HepG2 (cell line): Measurements from ENCODE around the gene TMEM135. TPM values are rescaled to one million over a fixed set of nuclear protein-coding genes. Genes with fewer than 3 reads are reported as not detected.

ENCODE experiments used
- ATAC-seq: fragments of 200-7000 bp; cut with Tn5 transposase; 3 replicates; pipeline ENCODE4 v1.9.1; 2020; ENCODE audit warnings: mild to moderate bottlenecking, moderate library complexity
- BruUV-seq: library from RNA; stranded (reverse); fragments of 400-500 nt; replicated peaks from 2 replicates; lab custom pipeline; 2021; lab: Mats Ljungman, UMichigan
- CTCF ChIA-PET: fragments of 300-600 bp; formaldehyde crosslinking; extraction: SDS; loops from one replicate; lab custom pipeline; 2021; ENCODE audit warnings: low total read pairs, inconsistent platforms, low intra/inter-chr PET ratio; lab: Yijun Ruan, JAX
- POLR2A ChIA-PET: fragments of 350-600 bp; sonication (Branson Sonifier 250); formaldehyde crosslinking; loops from one replicate; lab custom pipeline; 2020; ENCODE audit warnings: antibody characterized with exemption, inconsistent platforms; lab: Yijun Ruan, JAX
- DNase-seq: peaks from one replicate; pipeline ENCODE4 v3.0.0-alpha.2; 2015; ENCODE audit warnings: low spot score
- FAIRE-seq: peaks from 3 replicates; lab custom pipeline; 2011; peaks lifted over from hg19 to GRCh38; lab: Jason Lieb, UNC
- H2AFZ ChIP-seq: one replicate; pipeline ENCODE4 v1.6.1; 2011; ENCODE audit warnings: low read length, inconsistent platforms
- H3K27ac ChIP-seq: fragments of 300-600 bp; 3 replicates; pipeline ENCODE4 v1.8.0; 2011; ENCODE audit warnings: mixed run types, mild to moderate bottlenecking, mixed read lengths, low read length, inconsistent platforms; ENCODE audit not compliant: insufficient read depth; ENCODE audit errors: extremely low read length
- H3K27me3 ChIP-seq, 2 experiments: fragments of 200-600 bp in 1 of 2; 2 replicates in 1 of 2; 3 replicates in 1 of 2; pipeline versions ENCODE4 v1.6.0 to v1.8.0; 2011; ENCODE audit warnings: low read length in 2 of 2, mild to moderate bottlenecking in 2 of 2, moderate library complexity in 2 of 2, inconsistent platforms in 1 of 2; ENCODE audit not compliant: insufficient read depth in 2 of 2, control insufficient read depth in 1 of 2
- H3K36me3 ChIP-seq, 2 experiments: fragments of 200-600 bp in 1 of 2; replicated peaks in 1 of 2; 2 replicates in 1 of 2; 3 replicates in 1 of 2; pipeline versions ENCODE4 v1.5.1 to v1.8.0; 2011; ENCODE audit warnings: low read length in 2 of 2, inconsistent platforms in 1 of 2; ENCODE audit not compliant: insufficient read depth in 2 of 2, control insufficient read depth in 1 of 2
- H3K4me1 ChIP-seq: 2 replicates; pipeline ENCODE4 v1.5.1; 2012; ENCODE audit warnings: low read length, inconsistent platforms; ENCODE audit not compliant: insufficient read depth
- H3K4me2 ChIP-seq: 2 replicates; pipeline ENCODE4 v1.6.0; 2011; ENCODE audit warnings: low read depth, low read length, inconsistent platforms
- H3K4me3 ChIP-seq, 3 experiments: fragments of 200-600 bp in 1 of 3; sonication (generic), shearing (Covaris generic) in 1 of 3; replicated peaks in 1 of 3; 2 replicates each; pipeline ENCODE4 v1.5.1; 2011 to 2016; ENCODE audit warnings: low read length in 3 of 3, inconsistent platforms in 2 of 3, low read depth in 2 of 3, mild to moderate bottlenecking in 2 of 3, control low read depth in 1 of 3, mixed read lengths in 1 of 3; ENCODE audit not compliant: insufficient read depth in 1 of 3
- H3K79me2 ChIP-seq: one replicate; pipeline ENCODE4 v1.6.1; 2011; ENCODE audit warnings: low read length, inconsistent platforms; ENCODE audit not compliant: insufficient read depth
- H3K9ac ChIP-seq: 2 replicates; pipeline ENCODE4 v1.6.0; 2011; ENCODE audit warnings: mild to moderate bottlenecking, low read depth, low read length, inconsistent platforms; ENCODE audit not compliant: insufficient read depth
- H3K9me3 ChIP-seq: 2 replicates; pipeline ENCODE4 v1.5.1; 2012; ENCODE audit warnings: mild to moderate bottlenecking, low read length
- H4K20me1 ChIP-seq: 2 replicates; pipeline ENCODE4 v1.6.0; 2011; ENCODE audit warnings: inconsistent platforms, mild to moderate bottlenecking, low read length, moderate library complexity; ENCODE audit not compliant: insufficient read depth
- DPF2 ChIP-seq: sonication (generic); formaldehyde crosslinking; IDR thresholded peaks from 2 replicates; pipeline ENCODE4 v1.4.0; 2020; ENCODE audit warnings: mild to moderate bottlenecking, low read depth, missing genetic modification reagents, borderline replicate concordance
- MEIS2 ChIP-seq: sonication (generic); formaldehyde crosslinking; IDR thresholded peaks from 2 replicates; pipeline ENCODE4 v1.9.0; 2021; ENCODE audit warnings: mild to moderate bottlenecking, missing genetic modification reagents
- NCOA1 ChIP-seq: sonication (generic); formaldehyde crosslinking; IDR thresholded peaks from 2 replicates; pipeline ENCODE4 v1.9.0; 2021; ENCODE audit warnings: missing genetic modification reagents
- ZNF207 ChIP-seq: fragments of 450-650 bp; IDR thresholded peaks from 2 replicates; pipeline ENCODE4 v1.6.1; 2016; ENCODE audit warnings: antibody characterized with exemption, borderline replicate concordance
- WGBS: methylation state at CpG from one replicate; pipeline ENCODE4 v1.1.6; 2017; ENCODE audit warnings: low lambda C conversion rate; 5-methylcytosine and 5-hydroxymethylcytosine counted together
- in situ Hi-C: cut with HindIII; loops from 2 replicates; pipeline ENCODE4 v1.10.0; 2017; ENCODE audit warnings: low pct_unique_long_range_greater_than_20kb; ENCODE audit not compliant: extremely low pct_ligation_motif_present
- intact Hi-C: fragments of 100-400 bp; cut with micrococcal nuclease; formaldehyde crosslinking; loops from one replicate; pipeline ENCODE4 v1.10.0; 2022; ENCODE audit not compliant: unreplicated experiment
- polyA plus RNA-seq, 8 experiments: library from polyadenylated mRNA; depleted of rRNA in 3 of 8; stranded (reverse) in 7 of 8; unstranded in 1 of 8; fragments of >200 nt; fragmentation: Illumina TruSeq in 4 of 8; extraction: Trizol in 4 of 8; gene quantifications; 2 replicates each; pipeline versions ENCODE4 v1.2.1 to v1.2.3, GENCODE V29; 2011 to 2016; ENCODE audit warnings: low read depth in 4 of 8, missing spikeins in 1 of 8, mixed read lengths in 1 of 8; ENCODE audit not compliant: insufficient read depth in 1 of 8
- total RNA-seq, 5 experiments: library from RNA; depleted of rRNA; stranded (reverse); fragments of >200 nt; fragmentation: Illumina TruSeq; extraction: Trizol; gene quantifications; 2 replicates each; pipeline ENCODE4 v1.2.3, GENCODE V29; 2016; ENCODE audit warnings: low read depth in 1 of 5
- TF ChIP-seq, protein P1 (sequence below): sonication (generic); formaldehyde crosslinking; IDR thresholded peaks from 2 replicates; pipeline ENCODE4 v1.5.1; 2020; ENCODE audit warnings: mild to moderate bottlenecking, moderate library complexity, missing genetic modification reagents
- TF ChIP-seq, protein P2 (sequence below): sonication (generic); formaldehyde crosslinking; IDR thresholded peaks from 2 replicates; pipeline ENCODE4 v1.4.0; 2020; ENCODE audit warnings: missing genetic modification reagents
- TF ChIP-seq, protein P3 (sequence below): sonication (generic); formaldehyde crosslinking; IDR thresholded peaks from one replicate; pipeline ENCODE4 v1.5.1; 2020; ENCODE audit warnings: mild to moderate bottlenecking, missing genetic modification reagents; ENCODE audit errors: not compliant biosample characterization

TMEM135 gene
- total and polyA plus RNA-seq, 2 of the 13 experiments (the other 11 are each of a cell fraction or from before 2014, with no cell fraction given), result 36.6 to 88.9 TPM

DNA sequence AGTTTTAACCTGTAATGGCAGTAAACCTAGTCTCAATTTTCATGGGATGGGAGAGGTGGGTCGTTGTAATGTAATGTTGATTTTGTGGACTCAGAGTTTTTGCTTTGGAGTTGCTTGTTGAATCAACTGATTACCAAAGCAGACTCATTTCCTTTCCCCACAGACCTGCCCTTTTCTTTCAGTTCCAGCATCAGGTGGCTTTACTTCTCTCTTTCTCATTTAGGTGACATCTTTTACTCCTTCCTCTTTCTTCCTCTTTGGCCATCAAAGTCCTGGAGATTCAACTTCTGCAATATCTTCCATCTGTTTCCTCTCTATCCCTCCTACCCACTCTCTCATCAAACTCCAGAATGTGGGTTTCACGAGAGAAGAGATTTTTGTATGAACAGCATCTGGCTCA is 313.9 kb downstream of the TMEM135 start:
- WGBS, result 29% methylated on average over 2 of the region's 2 CpGs
- TF ChIP-seq, protein P1, sequence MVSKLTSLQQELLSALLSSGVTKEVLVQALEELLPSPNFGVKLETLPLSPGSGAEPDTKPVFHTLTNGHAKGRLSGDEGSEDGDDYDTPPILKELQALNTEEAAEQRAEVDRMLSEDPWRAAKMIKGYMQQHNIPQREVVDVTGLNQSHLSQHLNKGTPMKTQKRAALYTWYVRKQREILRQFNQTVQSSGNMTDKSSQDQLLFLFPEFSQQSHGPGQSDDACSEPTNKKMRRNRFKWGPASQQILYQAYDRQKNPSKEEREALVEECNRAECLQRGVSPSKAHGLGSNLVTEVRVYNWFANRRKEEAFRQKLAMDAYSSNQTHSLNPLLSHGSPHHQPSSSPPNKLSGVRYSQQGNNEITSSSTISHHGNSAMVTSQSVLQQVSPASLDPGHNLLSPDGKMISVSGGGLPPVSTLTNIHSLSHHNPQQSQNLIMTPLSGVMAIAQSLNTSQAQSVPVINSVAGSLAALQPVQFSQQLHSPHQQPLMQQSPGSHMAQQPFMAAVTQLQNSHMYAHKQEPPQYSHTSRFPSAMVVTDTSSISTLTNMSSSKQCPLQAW (CRISPR knock-in tag), result no peak
- TF ChIP-seq, protein P2, sequence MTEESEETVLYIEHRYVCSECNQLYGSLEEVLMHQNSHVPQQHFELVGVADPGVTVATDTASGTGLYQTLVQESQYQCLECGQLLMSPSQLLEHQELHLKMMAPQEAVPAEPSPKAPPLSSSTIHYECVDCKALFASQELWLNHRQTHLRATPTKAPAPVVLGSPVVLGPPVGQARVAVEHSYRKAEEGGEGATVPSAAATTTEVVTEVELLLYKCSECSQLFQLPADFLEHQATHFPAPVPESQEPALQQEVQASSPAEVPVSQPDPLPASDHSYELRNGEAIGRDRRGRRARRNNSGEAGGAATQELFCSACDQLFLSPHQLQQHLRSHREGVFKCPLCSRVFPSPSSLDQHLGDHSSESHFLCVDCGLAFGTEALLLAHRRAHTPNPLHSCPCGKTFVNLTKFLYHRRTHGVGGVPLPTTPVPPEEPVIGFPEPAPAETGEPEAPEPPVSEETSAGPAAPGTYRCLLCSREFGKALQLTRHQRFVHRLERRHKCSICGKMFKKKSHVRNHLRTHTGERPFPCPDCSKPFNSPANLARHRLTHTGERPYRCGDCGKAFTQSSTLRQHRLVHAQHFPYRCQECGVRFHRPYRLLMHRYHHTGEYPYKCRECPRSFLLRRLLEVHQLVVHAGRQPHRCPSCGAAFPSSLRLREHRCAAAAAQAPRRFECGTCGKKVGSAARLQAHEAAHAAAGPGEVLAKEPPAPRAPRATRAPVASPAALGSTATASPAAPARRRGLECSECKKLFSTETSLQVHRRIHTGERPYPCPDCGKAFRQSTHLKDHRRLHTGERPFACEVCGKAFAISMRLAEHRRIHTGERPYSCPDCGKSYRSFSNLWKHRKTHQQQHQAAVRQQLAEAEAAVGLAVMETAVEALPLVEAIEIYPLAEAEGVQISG, result no peak
- no peak for TF ChIP-seq MEIS2 (CRISPR knock-in tag)
- no peak for TF ChIP-seq ZNF207
- TF ChIP-seq NCOA1 (CRISPR knock-in tag), result no peak
- TF ChIP-seq DPF2 (CRISPR knock-in tag), result no peak
- TF ChIP-seq, protein P3, sequence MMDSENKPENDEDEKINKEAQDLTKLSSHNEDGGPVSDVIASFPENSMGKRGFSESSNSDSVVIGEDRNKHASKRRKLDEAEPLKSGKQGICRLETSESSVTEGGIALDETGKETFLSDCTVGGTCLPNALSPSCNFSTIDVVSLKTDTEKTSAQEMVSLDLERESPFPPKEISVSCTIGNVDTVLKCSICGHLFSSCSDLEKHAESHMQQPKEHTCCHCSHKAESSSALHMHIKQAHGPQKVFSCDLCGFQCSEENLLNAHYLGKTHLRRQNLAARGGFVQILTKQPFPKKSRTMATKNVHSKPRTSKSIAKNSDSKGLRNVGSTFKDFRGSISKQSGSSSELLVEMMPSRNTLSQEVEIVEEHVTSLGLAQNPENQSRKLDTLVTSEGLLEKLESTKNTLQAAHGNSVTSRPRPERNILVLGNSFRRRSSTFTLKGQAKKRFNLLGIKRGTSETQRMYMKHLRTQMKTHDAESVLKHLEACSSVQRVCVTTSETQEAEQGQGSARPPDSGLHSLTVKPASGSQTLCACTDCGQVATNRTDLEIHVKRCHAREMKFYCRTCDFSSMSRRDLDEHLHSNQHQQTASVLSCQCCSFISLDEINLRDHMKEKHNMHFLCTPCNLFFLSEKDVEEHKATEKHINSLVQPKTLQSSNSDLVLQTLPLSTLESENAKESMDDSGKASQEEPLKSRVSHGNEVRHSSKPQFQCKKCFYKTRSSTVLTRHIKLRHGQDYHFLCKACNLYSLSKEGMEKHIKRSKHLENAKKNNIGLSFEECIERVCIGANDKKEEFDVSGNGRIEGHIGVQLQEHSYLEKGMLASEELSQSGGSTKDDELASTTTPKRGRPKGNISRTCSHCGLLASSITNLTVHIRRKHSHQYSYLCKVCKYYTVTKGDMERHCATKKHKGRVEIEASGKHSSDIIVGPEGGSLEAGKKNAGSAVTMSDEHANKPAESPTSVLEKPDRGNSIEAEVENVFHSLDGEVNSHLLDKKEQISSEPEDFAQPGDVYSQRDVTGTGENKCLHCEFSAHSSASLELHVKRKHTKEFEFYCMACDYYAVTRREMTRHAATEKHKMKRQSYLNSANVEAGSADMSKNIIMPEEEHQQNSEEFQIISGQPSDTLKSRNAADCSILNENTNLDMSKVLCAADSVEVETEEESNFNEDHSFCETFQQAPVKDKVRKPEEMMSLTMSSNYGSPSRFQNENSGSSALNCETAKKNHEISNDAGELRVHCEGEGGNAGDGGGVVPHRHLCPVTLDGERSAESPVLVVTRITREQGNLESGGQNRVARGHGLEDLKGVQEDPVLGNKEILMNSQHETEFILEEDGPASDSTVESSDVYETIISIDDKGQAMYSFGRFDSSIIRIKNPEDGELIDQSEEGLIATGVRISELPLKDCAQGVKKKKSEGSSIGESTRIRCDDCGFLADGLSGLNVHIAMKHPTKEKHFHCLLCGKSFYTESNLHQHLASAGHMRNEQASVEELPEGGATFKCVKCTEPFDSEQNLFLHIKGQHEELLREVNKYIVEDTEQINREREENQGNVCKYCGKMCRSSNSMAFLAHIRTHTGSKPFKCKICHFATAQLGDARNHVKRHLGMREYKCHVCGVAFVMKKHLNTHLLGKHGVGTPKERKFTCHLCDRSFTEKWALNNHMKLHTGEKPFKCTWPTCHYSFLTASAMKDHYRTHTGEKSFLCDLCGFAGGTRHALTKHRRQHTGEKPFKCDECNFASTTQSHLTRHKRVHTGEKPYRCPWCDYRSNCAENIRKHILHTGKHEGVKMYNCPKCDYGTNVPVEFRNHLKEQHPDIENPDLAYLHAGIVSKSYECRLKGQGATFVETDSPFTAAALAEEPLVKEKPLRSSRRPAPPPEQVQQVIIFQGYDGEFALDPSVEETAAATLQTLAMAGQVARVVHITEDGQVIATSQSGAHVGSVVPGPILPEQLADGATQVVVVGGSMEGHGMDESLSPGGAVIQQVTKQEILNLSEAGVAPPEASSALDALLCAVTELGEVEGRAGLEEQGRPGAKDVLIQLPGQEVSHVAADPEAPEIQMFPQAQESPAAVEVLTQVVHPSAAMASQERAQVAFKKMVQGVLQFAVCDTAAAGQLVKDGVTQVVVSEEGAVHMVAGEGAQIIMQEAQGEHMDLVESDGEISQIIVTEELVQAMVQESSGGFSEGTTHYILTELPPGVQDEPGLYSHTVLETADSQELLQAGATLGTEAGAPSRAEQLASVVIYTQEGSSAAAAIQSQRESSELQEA (CRISPR knock-in tag), result no peak
- TF ChIP-seq, all 625 proteins: peak for 0
- Histone ChIP-seq H3K9me3 (no peaks in the 10 kb centered on the region), H3K9ac (no peak overlapping the region), H4K20me1 (no peaks in the 10 kb centered on the region; the same call in none of the 2 replicates), H3K27ac (no peak overlapping the region), H3K36me3 (no peaks in the 10 kb centered on the region), H3K4me3 (no peak overlapping the region), H3K79me2 (no peaks in the 10 kb centered on the region), H3K27me3 (no peaks in the 10 kb centered on the region), H3K4me1 (no peaks in the 10 kb centered on the region), H2AFZ (no peak overlapping the region), H3K4me2 (no peak overlapping the region)
- DNase-seq, result no peak
- intact Hi-C loops, result loop anchor here (1.0 to 10.0 kb wide), 2 partner anchors 70 to 1533 kb away; no protein-coding TSS in a partner anchor
- POLR2A ChIA-PET, result no interaction called here
- BruUV-seq, result no TSS peak
- in situ Hi-C loops, result loop anchor here (5.0 to 10.0 kb wide), 2 partner anchors 71 to 1193 kb away; no protein-coding TSS in a partner anchor
- CTCF ChIA-PET, result interaction anchor here (2.2 kb wide), 1 partner anchor 70 kb away, joined by 30 read pairs; no protein-coding TSS in a partner anchor
- no peak for FAIRE-seq
- no peak for ATAC-seq
